HL-60 (cell line): ENCODE results near the gene MAP3K10.

Source experiments
- CTCF ChIP-seq: IDR thresholded peaks from one replicate; pipeline ENCODE4 v1.5.1; 2011; ENCODE audit warnings: low read length, control low read depth, inconsistent platforms; ENCODE audit not compliant: insufficient read depth
- GABPA ChIP-seq: IDR thresholded peaks from 2 replicates; pipeline ENCODE4 v1.6.1; 2012; ENCODE audit warnings: low read depth

GRCh38 chr19:40245506-40246128, 54.4 kb downstream of the MAP3K10 start:
- no peak for TF ChIP-seq CTCF
- no peak for TF ChIP-seq GABPA
